SH-SY5Y (cell line): ENCODE data around the gene FAT1.

Experiments used
- GATA2 ChIP-seq: IDR thresholded peaks from 2 replicates; pipeline ENCODE4 v1.6.1; 2011; ENCODE audit warnings: mild to moderate bottlenecking, low read depth, low read length
- GATA3 ChIP-seq: IDR thresholded peaks from 2 replicates; pipeline ENCODE4 v1.6.1; 2011; ENCODE audit warnings: low read depth, mild to moderate bottlenecking, low read length, moderate library complexity

- no peak for TF ChIP-seq GATA2
- no peak for TF ChIP-seq GATA3
Measured at GRCh38 chr4:186622788-186623464, 100.7 kb downstream of the FAT1 start.
